ENCODE data around the gene SIGLEC10.
"Not testable (repeated sequence)": the region's sequence is repeated elsewhere in the genome, so short reads cannot be mapped to it uniquely, and the experiment has no call there.

The SIGLEC10 gene

DNA sequence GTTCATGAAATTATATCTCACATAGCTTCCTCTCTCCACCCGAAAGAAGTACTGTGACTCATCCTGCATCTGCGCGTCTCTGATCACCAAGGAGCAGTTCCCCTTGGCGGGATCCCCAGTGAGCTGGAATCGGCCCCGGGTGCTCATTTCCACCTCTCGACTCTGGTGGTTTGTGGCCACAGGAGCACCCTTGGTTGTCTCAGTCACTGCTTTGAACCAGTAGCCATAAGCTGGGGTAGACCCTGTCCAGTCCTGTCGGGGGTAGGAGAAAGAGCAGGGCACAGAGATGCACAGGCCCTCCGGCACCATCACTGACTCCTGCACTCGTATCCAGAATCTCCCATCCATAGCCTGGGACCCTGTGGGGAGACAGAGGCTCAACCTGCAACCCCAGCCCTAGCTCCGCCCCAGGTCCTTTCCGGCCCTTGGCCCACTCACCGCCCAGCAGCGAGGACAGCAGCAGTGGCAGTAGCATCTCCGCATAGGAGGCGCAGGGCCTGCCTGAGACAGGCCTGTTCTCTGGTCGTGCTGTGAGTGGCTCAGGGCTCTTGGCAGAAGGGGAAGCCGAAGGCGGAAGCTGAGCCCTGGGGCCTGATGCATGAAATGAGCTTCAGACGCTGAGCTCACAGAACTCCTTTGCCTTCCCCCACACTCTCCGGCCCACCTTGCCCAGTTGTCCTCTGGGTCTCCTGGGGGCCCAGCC lies at the start of gene SIGLEC10:
SIGLEC10 (minus strand) TSS at position 536 of the 703 bp plus-strand sequence; CDS start at position 475, 61 bp downstream.
- no peak for FAIRE-seq

DNA sequence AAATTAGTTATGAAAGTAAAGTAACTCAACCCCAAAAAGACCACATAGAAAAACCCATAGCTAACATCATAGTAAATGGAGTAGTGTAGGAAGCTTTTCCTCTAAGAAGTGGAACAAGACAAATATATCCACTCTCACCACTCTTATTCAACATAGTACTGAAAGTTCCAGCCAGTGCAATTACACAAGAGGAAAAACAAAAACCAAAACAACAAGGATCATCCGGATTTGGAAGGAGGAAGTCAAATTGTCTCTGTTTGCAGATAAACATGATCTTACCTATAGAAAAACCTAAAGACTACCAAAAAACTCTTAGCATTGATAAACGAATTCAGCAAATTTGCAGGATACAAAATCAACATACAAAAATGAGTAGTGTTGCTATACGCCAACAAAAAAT lies 49.3 kb upstream of the SIGLEC10 start:
- FAIRE-seq = no peak

- not testable (repeated sequence) for FAIRE-seq
These were observed 46.6 kb upstream of the SIGLEC10 start for GRCh38 chr19:51463976-51464581.

- FAIRE-seq = no peak
These were observed 45.2 kb upstream of the SIGLEC10 start for GRCh38 chr19:51462681-51463080.

- no peak for FAIRE-seq
These were observed 44.8 kb upstream of the SIGLEC10 start for GRCh38 chr19:51462276-51462675.

DNA sequence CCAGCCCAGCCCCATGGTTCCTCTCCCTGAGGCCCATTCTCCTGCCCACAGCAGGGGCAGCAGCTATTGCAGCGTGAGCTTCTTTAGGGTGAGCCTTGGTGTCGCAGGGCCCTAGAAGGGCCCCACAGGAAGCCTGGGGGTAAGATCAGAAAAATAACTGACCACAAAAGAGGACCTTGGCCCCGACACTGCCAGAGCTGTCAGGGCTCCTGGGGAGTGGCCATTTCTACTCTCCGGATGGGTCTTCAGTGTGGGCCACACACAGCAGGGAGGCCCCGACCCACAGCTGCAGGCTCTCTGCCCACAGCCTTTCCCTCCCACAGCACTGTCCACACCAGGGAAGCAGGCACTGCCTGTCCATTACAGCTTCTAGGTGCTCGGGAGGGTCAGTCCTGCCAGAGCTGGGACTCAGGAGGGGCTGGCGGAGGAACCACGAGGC lies 44.3 kb upstream of the SIGLEC10 start:
- FAIRE-seq = no peak

DNA sequence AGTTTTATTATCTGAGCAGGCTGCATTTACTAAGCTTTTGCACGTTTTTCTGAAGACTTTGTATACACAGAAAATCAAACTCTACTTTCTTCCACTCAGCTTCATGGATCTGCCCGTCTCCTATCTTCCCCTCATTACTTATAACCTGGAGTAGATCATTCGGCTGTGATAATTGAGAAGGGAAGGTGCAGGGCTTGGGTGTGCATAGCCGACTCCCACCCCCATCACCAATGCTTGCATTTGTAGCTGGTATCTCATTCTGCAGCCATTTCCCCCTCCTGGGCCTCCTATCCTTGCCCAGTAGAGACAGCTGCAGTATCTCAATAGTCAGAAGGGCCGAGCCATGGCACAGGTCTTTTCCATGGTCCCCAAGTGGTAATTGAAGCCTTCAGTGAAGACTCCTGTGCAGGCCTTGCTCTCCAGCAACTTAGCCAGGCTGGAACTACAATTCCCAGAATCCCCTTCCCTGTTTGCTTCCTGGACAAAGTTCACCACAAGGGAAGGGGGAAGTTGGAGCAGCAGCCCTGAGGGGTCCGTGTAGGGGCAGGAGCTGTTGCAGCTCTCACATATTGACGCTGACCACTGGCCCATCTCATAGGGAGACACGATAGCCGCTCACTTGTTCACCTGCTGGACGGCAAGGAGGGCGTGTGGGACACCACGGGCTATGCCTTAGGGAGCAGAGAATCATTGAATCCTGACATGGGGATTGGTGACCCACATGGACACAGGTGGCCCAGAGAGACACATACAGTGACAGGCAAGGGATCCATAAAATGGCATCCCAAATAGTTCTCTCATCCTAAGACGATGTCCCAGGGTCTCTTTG lies 42.9 kb upstream of the SIGLEC10 start:
- FAIRE-seq = no peak

DNA sequence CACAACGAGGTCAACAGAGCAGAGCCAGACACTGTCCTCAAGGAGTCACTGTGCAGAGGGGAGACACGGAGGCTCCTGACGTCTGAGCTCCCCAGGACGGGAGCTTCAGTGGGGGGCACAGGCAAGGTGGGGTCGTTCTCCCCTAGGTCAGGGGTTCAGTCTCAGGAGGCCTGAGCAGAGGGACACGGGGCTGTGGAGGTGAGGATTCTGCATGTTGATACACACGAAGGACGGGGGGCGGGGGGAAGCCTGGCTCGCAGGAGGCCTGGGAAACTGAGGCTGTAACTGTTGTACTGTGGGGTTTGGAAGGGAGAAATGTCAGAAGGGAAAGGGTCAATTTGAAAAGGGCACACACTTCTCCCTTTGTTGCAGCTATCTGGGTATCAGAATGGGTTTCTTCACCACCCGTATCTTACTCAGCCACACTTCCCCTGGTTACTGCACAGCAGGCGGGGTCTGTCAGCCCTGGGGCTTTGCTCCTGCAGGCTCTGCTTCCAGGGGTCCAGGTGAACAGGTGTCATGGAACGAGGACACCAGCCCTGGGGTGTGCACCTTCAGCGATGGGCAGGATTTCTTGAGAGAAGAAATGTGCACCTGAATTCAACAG lies 41.6 kb upstream of the SIGLEC10 start:
- no peak for FAIRE-seq

- no peak for FAIRE-seq
These were observed 40.7 kb upstream of the SIGLEC10 start, which contains the start of gene SIGLEC8 for GRCh38 chr19:51458051-51458645. TSS of gene SIGLEC8 (minus strand) at chr19:51458454. CDS start at chr19:51458387, 67 bp downstream.

DNA sequence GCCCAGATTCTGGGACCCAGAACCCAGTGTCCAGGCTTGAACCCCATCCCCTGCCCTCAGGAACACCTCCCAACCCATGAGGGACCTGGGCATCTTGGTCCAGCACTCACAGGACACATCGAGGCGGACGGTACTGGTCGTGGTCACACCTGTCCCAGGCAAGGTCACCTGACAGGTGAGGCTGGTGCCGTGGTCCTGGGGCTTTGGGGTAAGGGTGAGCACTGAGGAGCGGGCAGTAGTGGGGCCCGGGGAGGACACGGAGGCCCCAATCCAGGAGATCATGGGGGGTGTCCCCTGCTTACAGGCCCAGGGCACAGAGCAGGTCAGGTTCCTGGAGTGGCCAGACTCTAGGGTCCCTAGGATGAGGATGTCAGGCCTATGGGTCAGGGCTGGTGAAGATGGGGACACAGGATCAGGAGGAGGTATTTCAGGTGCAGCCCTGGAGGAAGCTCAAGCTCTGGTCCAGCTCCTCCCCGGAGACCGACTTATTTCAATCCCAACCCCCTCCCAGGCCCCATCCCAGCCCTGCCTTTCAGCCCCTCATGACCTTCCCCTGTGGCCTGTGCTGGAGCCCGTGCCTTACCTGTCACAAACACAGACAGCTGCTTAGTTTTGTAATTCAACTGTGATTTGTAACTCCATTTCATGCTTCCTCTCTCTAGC lies 40.0 kb upstream of the SIGLEC10 start:
- no peak for FAIRE-seq

DNA sequence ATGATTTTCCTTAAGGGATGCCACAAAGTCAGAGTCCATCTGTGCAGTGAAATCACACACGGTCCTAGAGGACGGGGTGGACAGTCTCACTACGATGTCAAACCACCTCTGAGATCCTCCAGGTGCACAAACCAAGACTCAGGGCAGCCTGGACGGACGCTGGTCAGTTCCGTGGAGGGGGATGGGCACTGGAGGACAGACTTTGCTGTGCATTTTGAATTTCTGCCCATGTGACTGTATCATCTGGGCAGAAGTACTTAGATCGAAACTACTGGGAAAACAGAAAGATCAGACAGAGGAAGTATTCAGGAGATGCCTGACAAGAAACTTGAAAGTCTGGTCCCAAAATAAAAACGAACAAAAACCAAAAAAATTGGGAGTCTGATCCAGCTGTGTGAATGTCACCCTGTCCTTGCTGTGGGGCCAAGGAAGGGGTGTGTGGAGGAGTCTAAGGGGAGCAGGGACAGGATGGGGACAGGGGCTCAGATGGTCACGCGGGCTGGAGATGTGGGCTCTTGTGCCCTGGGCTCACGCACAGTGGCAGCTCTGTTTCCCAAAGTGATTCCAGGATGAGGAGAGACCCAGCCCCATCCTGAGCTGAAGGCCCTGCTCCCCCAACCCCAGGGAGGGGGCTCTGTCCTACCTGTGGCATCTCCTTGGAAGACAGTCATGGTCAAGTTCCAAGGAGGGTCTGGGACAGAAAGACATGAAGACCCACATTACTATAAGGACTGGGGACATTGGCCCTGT lies 39.3 kb upstream of the SIGLEC10 start:
- FAIRE-seq = no peak

- no peak for FAIRE-seq
These were observed 33.4 kb upstream of the SIGLEC10 start for GRCh38 chr19:51450730-51451307.

DNA sequence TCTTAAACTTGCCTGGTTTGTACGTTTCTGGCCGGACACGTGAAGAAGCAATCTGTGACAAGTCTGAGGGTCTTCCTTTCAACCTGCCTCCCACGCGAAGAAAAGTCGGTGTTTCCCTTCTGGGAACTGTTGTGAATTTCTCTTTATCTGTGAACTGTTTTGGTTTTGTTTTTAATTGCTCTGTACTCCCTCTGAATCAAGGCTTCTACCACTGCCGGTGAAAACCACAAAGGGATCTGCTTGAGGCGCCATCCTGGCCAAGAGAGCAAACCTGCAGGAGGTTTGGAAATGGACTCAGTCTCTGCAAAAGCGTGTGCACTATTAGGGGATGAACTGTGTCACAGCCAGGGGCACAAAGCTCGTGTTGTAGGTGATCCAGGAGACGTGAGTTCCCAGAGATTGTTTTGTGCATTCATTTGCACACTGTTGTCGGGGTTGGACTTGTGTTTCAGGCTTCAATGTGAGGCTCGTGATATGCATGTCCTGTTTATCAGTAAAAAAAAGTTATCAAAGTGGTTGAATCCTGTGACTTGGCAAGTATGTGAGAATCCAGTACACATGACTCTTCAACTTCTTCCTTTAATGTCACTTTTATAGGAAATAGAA lies 31.1 kb upstream of the SIGLEC10 start:
- FAIRE-seq = no peak

DNA sequence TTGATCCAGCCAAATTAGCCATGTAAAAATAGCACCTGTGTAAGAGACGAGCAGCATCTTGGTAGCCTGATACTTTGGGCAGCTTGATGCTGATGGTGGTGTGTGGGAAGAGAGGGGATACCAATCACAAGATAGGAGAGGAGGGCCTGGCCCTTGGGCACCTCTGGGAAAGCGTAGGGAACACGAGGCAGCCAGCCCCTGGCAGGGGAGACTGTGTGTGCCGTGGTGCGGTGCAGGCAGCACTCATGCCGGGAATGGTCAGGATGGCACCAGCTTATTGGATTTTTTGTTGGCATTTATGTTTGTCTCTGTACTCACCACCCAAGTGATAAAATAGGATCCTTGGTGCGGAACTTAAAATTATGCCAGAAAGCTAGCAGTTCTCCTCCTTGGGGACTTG lies 30.6 kb upstream of the SIGLEC10 start:
- no peak for FAIRE-seq

- not testable (repeated sequence) for FAIRE-seq
These were observed 30.1 kb upstream of the SIGLEC10 start for GRCh38 chr19:51447510-51447909.

DNA sequence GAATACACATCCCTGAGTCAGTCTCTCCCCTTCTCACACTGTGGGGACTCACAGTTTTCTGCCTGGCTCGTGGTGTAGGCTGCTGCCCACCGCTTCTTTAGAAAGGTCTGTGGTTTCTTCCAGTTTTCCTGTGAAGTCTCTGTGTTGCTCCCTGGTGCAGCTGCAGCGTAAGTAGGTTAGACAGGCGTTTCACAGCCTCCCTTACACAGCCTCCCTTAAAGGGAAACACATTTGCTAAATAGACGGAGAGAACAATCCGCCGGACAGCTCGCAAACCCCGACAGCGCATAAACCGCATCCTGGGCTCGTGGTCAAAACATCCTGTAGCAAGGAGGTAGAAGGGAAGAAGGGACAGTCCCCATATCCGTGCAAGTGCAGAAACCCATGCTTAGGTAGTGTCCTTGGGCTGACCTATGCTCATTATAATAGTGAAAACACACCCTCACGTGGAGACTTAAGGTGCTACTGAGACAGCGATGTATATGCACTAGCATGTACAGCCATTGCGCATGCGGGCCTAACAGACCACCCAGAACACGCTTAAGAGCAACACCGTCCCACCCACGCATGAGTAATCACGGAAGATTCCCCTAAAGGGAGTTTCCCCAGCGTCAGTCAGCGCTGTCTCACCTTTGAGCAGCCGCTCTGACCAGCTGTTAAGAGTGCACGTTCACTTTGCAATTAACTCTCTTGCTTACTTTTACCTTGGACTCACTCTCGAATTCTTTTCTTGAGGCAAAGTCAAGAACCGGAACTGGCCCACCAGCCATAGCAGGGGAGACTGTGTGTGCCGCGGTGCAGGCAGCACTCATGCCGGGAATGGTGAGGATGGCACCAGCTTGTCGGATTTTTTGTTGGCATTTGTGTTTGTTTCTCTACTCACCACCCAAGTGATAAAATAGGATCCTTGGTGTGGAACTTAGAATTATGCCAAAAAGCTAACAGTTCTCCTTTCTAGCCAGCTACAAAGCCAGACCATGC lies 24.3 kb upstream of the SIGLEC10 start:
- no peak for FAIRE-seq

DNA sequence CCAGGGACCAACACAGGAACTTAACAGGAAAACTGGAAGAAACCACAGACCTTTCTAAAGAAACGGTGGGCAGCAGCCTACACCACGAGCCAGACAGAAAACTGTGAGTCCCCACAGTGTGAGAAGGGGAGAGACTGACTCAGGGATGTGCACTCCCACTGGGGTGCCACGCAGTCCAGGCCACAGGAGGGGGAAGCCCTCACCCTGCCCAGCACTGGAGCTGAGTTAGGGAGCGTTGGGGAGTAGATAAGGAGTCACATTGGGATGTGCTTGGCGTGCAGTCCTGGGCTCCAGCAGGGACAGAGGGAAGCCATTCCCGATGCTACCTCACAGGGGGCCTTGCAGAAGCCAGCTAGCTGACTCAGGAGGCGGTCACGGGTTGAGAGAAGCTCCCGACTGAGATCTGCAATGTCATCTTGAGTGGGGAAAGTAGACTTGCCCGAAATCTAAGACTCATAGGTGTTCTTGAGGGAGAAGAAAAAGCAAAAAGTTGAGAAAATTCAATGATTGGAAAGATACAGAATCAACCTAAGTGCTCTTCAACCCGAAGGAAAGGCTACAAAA lies 23.5 kb upstream of the SIGLEC10 start:
- FAIRE-seq = no peak

DNA sequence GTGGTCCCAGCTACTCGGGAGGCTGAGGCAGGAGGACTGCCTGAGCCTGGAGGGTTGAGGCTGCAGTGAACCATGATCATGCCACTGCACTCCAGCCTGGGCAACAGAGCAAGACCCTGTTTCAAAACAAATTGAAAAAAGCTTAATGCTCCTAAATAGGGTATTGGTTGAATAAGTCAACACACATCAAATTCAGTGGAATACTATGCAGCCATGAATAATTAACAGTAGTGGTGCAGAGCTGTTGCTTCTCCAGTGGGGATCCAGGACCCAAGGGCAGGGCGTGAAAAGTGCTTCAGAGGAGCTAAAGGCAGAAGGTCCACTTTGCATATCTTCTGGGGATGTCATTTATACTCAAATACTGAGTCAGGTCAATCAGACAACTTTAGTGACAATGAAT lies 22.6 kb upstream of the SIGLEC10 start:
- no peak for FAIRE-seq

GRCh38 chr19:51439021-51439465 lies 21.6 kb upstream of the SIGLEC10 start:
- no peak for FAIRE-seq

Measured in A204.1 (cell line).